Sigmoid colon (tissue), 4 donors: ENCODE data around the gene FNDC3A.

ENCODE experiments used
- CTCF ChIP-seq, 4 experiments: fragments of 450-650 bp in 3 of 4; fragments of 200-600 bp in 1 of 4; IDR thresholded peaks; one replicate each; pipeline ENCODE4 v1.5.1; 2016 to 2019; ENCODE audit warnings: antibody characterized with exemption in 4 of 4, mild to moderate bottlenecking in 3 of 4, moderate library complexity in 2 of 4
- EP300 ChIP-seq, 4 donors: sonication (generic); formaldehyde crosslinking; IDR thresholded peaks; one replicate each; pipeline ENCODE4 v1.6.1; 2017; ENCODE audit warnings: antibody characterized with exemption in 4 of 4
- POLR2A ChIP-seq, 2 donors: fragments of 450-650 bp; IDR thresholded peaks; one replicate each; pipeline ENCODE4 v1.6.1; 2016; ENCODE audit warnings: antibody characterized with exemption in 2 of 2, mild to moderate bottlenecking in 2 of 2, moderate library complexity in 2 of 2
- POLR2AphosphoS5 ChIP-seq, 4 donors: sonication (generic); formaldehyde crosslinking; IDR thresholded peaks; one replicate each; pipeline ENCODE4 v1.6.1; 2017; ENCODE audit warnings: antibody characterized with exemption in 4 of 4

- TF ChIP-seq POLR2A (IDR thresholded peaks at IDR 0.05): no peak
- TF ChIP-seq CTCF (IDR thresholded peaks at IDR 0.05): no peak
- TF ChIP-seq EP300 (IDR thresholded peaks at IDR 0.05): no peak
- TF ChIP-seq POLR2AphosphoS5 (IDR thresholded peaks at IDR 0.05): no peak
Observed at GRCh38 chr13:48954081-48954480, 21.6 kb upstream of the FNDC3A start.
